Measurements from ENCODE around the gene CFH.
"Not testable (repeated sequence)": the region's sequence is repeated elsewhere in the genome, so short reads cannot be mapped to it uniquely, and the experiment has no call there.

The CFH gene

DNA sequence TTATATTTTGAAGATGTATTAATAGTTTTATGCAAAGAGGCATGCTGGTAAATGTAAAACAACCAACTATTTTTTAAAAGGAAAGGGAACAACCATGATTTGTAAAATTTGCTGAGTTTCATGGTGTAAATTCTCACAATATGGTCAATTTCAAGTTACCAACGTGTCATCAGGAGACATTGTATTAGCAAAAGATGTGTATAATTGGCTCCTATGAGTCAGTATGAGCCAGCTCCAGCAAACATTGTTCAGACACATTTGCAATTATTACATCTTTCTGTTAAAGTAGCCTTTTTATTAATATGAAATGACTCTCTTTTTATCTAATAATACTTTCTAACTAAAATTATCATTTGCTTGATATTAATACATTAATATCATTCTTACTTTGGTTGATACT is 15.3 kb downstream of the CFH start:
- no peak for DNase-seq (ENCODE audit: low read depth, low spot score)

DNA sequence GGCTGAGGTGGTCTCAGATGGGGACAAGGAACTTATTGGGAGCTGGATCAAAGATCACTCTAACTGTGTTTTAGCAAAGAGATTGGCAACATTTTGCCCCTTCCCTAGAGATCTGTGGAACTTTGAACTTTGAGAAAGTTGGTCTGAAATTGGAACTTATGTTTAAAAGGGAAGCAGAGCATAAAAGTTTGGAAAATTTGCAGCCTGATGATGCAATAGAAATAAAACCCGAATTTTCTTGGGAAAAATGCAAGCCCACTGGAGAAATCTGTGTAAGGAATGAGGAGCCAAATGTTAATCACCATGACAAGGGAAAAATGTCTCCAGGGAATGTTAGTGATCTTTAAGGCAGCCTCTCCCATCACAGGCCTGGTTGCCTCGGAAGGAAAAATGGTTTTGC is 17.2 kb downstream of the CFH start:
- no peak for DNase-seq (ENCODE audit: low read depth, low spot score)

DNA sequence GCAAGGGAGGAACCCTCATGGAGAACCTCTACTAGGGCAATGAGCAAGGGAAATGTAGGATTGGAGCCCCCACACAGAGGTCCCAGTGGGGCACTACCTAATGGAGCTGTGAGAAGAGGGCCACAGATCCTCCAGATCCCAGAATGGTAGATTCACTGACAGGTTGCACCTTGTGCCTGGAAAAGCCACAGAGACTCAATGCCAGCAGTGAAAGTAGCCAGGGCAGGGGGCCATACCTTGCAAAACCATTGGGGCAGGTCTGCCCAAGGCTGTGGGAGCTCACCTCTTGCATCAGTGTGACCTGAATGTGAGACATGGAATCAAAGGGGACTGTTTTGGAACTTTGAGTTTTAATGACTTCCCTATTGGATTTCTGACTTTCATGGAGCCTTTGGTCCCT is 17.9 kb downstream of the CFH start:
- DNase-seq (ENCODE audit: low read depth, low spot score), result no peak

DNA sequence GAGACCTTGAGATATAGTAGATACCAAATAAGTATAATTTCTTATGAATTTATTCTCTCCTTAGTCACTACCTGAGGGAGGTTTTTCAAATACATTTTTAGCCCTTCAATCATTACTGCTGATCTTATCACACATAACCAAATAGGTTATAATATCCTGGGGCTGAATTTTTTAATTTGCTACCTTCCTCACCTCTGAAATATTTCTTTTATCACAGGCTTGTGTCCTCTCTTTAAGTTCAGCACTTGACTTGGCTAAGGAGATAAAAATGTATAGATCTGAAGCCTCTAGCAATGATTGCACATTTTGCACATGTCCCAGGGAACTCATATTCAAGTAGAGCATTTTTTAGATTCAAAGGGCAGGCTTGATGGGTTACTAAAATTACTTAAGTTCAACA is 23.1 kb downstream of the CFH start:
- no peak for DNase-seq (ENCODE audit: low read depth, low spot score)

DNA sequence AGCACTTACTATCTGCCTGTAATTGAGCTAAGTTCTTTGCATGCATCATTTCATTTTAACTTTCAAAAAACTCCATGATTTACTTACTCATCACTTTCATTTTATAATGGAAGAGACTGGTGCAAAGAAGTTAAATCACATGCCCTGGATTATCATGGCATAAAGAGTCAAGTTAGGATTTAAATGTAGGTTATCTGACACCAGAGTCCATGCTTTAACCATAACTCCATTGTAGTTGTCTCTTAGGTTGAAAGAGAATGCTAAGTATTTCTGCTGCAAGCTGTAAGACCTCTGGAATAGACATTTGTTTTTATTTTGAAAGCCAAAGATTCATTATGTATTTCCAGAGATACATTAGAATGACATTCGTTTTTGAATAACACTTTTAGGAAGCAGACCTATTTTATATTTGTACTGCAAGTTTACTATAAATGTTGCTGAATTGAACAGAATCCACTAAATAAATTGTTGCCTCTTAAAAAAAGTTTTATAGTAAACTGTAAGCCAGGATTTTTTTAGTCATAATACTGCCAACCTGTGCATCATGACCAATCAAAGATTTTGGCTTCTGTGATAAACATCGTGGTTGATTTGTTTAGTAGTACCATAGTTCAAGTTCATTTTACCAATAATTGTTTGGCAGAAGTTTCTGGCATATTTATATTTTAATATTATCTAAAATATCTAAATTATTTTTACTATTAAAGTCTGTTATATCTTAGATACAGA is 26.1 kb downstream of the CFH start:
- no peak for DNase-seq (ENCODE audit: low read depth, low spot score)

DNA sequence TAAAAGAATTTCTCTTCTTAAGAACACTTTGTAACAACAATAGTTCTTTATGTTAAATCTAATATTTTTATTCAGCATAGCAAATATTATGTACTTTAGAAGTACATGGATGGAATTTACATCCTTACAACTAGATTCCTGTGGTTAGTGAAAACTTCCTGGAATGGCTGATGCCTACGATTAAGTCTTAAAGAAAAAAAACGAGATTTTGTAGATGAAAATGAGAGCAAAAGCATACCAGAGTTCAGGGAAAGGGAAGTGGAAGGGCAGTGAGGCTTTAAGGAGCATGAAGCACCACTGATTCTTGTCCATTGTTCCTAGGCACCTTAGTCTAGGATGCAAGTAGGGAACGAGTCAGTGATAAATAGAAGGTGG is 26.7 kb downstream of the CFH start:
- DNase-seq (ENCODE audit: low read depth, low spot score), result no peak

DNA sequence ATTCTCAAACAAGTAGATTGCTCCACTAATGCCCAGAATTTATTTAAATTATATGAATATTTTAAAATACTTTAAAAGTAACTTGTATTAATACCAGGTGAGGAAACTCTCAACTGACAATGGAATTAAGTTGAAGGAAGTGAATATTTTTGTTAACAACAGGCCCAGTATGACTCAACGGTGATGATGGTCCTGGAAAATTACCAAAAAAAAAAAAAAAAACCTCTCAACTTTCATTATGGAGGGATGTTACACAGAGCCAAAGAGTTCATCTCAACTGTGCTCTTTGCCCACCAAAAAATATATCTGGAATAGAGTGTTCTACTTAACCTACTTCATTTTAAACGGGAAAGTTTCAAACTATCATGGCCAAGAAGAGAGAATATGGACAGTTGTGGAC is 28.3 kb downstream of the CFH start:
- no peak for DNase-seq (ENCODE audit: low read depth, low spot score)

DNA sequence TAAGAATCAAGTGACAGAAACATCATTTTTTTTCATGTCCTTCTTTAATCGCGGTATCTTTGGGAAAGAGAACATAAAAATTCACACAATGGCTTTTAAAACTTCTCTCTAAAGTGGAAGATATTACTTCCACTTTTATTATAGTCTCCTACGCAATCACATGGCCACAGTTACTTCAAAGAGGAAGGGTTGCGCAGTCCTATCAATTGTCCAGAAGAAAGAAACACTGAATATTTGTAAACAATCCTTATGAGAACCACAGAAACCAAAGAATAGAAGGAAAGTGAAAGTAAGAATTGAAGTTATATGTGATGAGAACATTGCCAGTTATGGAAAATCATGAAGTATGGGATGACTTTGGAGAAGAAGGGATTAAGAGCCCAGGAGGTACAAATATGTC is 32.6 kb downstream of the CFH start:
- no peak for DNase-seq (ENCODE audit: low read depth, low spot score)

DNA sequence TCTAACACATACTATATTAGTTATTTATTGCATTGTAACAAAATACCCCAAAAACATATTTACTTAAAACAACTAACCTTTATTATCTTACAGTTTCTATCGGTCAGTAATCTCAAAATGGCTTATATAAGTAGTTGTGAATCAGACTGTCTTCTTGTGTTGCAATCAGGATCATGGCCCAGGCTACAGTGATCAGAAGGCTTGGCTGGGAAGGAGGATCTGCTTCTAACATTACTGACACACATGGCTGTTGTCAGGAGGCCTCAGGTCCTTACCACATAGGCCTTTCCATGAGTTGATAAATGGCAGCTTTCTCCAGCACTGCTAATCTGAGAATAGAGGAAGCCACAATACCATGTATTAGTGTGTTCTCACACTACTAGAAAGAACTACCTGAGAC is 33.7 kb downstream of the CFH start:
- DNase-seq (ENCODE audit: low read depth, low spot score), result no peak

DNA sequence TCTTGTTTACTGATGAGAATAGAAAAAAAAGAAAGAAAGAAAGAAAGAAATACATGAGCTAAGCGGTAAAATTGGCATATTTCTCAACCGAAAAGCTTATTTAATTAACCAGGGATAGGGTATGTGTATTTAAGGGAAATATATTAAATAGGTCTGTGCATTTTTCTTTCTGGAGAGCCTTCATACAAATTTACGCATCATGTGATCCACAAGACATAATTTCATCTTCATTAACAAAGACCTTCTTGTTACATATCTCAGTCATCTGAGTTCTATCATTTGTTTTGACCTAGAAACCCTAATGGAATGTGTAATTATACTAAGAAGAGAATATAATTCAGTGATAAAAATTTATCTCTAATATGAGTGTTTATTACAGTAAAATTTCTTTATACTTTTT is 37.2 kb downstream of the CFH start:
- no peak for DNase-seq (ENCODE audit: low read depth, low spot score)

DNA sequence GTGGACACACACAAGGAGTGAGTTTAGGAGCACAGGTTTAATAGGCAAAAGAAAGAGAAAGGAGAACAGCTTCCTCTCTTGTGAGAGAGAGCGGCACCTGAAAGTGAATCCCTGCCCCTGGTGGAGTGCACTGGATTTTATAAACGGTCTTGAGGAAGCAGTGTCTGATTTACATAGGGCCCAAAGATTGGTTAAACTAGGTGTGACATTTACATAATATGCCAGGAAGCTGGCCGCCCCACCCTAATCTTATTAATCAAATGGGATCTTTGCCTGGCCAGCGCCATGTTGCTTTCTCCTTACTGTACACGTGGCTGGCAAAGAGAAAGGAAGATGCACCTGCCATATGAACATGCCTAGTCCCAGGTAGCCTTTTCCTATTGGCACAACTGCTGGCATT is 38.7 kb downstream of the CFH start:
- DNase-seq (ENCODE audit: low read depth, low spot score), result no peak

DNA sequence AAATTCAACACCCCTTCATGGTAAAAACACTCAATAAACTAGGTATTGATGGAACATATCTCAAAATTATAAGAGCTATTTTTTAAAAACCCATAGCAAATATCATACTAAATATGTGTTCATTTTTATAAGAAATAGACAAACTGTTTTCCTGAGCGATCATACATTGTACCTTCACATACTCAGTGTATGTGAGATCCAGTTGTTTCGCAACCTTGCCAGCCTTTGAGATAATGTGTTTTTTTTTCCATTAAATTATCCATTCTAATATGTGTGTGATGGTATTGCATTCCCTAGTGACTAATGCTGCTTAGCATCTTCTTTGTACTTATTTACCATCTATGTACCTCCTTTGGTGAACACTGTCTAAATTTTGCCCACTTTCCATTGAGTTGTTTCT is 47.1 kb downstream of the CFH start:
- DNase-seq (ENCODE audit: low read depth, low spot score), result no peak

DNA sequence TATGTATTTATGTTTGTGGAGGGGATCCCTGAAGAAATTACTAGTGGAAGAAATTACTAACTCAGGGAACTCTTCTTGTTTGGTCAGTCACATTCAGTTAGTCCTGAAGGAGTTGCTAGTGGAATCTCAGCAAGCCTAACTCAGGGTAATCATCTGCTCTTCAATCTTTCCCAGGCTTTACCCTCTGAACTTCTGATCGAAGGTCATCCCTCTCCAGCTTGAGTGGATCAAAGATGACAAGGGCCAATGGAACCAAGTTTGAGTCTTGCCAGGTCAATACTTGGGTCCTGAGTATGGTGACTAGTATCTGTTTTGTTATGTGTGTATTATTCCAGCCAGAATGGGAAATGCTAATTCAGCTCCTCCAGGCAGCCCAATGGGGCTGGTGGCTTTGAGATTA is 49.3 kb downstream of the CFH start:
- DNase-seq (ENCODE audit: low read depth, low spot score), result no peak

DNA sequence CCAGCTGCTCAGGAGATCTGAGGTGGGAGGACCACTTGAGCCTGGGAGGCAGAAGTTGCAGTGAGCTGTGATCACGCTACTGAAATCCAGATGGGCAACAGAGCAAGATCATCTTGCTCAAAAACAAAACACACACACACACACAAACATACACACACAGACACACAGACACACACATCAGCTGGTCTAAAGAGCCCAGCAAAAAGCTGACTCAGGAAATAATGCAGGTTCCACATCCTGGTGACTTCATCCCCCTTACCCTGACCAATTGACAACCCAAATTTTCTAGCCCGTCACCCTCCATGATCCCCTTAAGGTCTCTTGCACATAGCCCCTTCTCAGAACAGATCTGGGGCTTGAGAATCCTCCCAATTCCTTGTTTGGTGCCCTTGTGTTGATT is 58.0 kb downstream of the CFH start:
- DNase-seq (ENCODE audit: low read depth, low spot score), result not testable (repeated sequence)

DNA sequence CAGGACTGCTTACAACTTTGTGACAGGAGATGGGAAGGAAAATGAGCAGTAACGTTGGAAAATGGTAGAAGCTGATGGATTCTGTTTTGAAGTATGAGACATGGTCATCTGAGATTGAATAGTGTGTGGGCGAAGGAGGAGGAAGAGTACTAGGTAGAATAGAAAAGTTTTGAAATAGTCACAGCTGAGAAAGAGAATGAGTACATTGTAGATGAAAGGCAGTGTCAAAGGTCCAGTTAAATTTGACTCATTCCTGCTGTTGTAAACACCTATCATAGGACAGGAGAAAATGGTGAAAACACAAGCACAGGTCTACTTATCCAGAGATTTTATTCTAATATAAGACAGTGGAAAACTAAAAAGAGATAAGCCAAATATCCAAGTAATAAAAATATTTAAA is 66.0 kb downstream of the CFH start:
- DNase-seq (ENCODE audit: low read depth, low spot score), result no peak

DNA sequence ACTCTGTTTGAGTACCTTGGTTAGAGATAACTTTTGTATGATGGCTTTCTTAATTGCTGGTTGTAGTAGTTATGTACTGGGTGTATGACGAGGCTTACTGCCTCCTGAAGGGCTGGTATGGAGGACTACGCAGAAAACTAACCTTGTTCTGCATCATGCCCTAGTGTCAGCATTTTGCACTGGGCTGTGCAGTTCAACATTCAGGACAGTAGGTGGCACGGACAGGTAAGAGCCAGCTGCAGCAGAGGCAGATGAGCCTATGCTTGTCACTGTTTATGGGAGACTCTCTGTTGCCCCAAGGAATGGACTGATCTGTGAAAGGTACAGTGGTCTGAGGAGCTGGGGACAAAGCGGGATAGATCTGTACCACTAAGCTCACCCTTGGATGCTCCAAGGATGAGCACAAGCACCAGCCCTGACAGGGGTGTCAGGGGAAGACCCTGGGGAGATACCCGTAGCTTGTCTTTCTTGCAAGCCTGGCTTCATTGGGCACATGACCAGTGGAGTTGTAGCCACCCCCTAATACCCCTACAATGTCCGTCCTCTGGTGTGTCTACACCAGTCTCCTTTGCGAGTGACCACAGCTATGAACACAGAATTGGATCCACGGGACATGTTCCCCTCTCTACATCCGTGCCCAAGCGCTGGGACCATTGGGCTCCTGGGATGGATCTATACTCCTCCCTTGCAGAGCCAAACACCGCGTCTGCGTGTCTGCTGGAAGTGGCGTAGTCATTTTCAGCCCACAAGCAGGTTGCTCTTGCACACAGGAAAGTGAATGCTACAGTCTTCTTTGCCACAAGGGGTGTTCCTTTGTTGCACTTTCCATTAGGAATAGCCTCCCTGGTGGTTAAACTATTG is 71.7 kb downstream of the CFH start:
- no peak for DNase-seq (ENCODE audit: low read depth, low spot score)

DNA sequence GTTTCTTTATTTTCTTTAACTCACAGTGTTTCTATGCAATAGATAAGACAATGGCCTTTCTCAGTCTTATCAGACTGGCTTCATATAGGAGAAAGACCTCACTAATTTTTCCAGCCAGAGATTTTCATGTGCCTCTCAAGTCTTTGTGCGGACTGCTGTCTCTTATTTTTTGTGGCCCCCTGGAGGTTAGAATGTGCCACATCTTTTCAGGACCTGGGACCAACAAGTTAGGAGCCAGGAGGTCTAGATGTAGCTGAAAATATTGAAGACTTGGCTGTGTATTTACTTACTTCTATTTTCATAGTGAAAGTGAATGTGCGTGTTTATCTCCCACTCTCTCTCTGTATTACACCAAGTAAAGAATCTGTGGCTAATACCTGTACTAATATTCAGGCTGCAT is 80.7 kb downstream of the CFH start:
- DNase-seq (ENCODE audit: low read depth, low spot score), result no peak

DNA sequence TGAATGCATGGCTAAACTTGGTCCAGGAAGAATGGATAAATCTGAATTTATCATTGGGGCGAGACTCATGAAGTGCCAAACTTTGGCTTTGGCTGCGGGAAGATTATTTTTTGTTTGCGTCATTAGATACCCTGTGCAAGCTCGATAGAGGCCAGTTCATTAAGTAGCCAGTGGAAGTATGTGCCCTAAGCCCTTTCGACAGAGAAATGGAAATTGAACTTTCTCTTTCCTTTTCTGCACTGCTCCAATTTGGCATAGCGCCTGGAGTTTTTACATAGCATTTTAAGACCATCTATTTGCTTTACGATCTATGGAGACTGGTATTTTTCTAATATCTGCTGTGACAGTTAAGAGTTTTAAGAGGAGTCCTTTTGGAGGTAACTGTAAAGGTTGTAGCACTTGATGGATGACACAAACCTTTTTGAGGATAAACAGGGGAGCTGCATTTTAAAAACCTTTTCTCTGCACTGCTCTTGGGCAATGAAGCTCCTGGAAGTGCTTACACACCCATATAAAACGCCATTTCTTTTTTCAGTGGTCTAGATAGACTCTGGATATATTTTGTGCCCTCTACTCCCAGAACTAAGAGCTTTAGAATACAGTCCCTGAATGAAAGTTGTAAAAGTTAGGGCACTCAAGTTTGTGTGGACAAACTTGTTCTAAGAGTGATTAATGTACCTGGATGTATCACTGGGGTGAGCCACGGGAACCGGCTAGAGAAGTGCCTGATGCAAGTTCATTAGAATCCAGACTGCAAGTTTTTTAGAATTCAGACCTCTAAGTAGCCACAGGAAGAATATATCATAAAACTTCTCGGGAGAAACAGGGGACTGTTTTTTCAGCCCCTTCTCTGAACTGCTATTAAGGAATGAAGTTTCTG is 81.5 kb downstream of the CFH start:
- DNase-seq (ENCODE audit: low read depth, low spot score), result no peak

DNA sequence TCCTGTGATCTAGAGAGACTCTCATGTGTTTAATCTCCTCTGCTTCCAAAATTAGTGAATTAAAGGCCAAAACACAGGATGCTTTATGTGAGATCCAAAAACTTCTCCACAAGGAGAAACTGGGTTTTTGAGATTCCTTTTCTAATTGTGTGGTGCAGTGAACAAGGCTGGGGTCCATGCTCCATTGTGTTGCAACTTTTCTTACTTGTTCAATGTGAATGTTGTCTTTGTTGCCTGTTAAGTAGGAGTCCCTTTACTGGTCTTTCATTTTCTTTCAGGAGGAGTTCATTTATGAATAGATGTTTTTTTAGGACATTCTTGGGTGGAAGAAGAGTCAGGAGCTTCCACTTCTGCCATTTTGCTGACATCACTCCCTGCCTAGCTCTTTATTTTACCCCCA is 82.2 kb downstream of the CFH start:
- DNase-seq (ENCODE audit: low read depth, low spot score), result no peak

DNA sequence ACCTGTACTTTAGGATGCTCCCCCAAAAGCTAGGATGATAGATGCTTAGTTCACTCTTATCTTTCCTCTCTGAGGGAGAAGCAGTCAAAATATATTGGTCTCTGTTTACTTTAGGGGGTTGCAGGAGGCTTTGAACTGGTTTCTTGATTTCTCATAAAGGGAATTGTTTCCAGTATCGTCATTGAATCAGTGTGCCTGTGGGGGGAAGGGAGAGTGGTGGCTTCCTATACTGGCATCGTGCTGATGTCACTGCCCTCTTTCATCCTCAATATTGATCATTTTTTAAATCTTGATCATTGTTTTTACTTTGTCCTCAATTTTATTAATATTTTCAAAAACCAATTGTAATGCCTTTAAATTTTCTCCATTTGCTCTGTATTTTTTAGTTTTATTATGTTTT is 82.6 kb downstream of the CFH start:
- DNase-seq (ENCODE audit: low read depth, low spot score), result no peak

DNA sequence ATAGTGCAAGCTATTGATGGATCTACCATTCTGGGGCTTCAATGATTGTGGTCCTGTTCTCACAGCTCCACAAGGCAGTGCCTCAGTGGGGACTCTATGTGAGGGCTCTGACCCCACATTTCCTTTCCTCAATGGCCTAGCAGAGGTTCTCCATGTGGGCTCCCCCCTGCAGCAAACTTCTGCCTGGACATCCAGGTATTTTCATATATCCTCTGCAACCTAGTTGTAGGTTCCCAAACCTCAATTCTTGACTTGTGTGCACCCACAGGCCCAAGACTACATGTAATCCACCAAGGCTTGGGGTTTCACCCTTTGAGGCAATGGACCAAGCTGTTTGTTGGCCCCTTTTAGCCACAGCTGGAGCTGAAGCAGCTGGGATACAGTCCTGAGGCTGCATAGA is 86.9 kb downstream of the CFH start:
- DNase-seq (ENCODE audit: low read depth, low spot score), result no peak

DNA sequence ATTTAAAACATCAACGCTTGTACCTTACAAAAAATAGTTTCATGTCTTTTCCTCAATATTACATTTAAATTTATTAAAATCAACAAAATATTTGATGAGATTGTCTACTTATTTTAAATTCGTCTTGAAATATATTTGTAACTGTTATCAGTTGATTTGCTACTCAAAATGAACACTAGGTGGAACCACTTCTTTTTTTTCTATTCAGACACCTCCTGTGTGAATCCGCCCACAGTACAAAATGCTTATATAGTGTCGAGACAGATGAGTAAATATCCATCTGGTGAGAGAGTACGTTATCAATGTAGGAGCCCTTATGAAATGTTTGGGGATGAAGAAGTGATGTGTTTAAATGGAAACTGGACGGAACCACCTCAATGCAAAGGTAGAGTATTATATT is 91.4 kb downstream of the CFH start:
- DNase-seq (ENCODE audit: low read depth, low spot score), result not testable (repeated sequence)
